ENCODE data around the gene PGAM5. TPM values are rescaled to one million over a fixed set of nuclear protein-coding genes. Genes with fewer than 3 reads are reported as not detected.

PGAM5 gene
- total RNA-seq, 3 donors from 2014 or later (not counting 1 experiment from before 2014, with no cell fraction given), result 19.7 to 30.2 (median 21.9) TPM

GRCh38 chr12:132665794-132666193 is 44.8 kb upstream of the PGAM5 start:
- H3K4me3 ChIP-seq (ENCODE audit: low read length), result no peak overlapping the region
- H3K9me3 ChIP-seq (ENCODE audit: control insufficient read depth, insufficient read depth, low read length), result no peaks in the 10 kb centered on the region
- no peaks in the 10 kb centered on the region for H3K27me3 ChIP-seq (ENCODE audit: control insufficient read depth, insufficient read depth, low read length)
- H3K9me3 Mint-ChIP-seq, result no peaks in the 10 kb centered on the region
- no peak for ATAC-seq
- peaks cover 41% of the 10 kb centered on the region for H3K36me3 ChIP-seq (ENCODE audit: control insufficient read depth, insufficient read depth, low read length)
- peaks cover 31% of the 10 kb centered on the region for H3K36me3 Mint-ChIP-seq
- intact Hi-C loops (cut with micrococcal nuclease), result no loop called here
- TF ChIP-seq, protein P1, sequence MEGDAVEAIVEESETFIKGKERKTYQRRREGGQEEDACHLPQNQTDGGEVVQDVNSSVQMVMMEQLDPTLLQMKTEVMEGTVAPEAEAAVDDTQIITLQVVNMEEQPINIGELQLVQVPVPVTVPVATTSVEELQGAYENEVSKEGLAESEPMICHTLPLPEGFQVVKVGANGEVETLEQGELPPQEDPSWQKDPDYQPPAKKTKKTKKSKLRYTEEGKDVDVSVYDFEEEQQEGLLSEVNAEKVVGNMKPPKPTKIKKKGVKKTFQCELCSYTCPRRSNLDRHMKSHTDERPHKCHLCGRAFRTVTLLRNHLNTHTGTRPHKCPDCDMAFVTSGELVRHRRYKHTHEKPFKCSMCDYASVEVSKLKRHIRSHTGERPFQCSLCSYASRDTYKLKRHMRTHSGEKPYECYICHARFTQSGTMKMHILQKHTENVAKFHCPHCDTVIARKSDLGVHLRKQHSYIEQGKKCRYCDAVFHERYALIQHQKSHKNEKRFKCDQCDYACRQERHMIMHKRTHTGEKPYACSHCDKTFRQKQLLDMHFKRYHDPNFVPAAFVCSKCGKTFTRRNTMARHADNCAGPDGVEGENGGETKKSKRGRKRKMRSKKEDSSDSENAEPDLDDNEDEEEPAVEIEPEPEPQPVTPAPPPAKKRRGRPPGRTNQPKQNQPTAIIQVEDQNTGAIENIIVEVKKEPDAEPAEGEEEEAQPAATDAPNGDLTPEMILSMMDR (IDR thresholded peaks at IDR 0.05), result no peak
- no peaks in the 10 kb centered on the region for H3K27me3 Mint-ChIP-seq (ENCODE audit: low read depth in 2 of 2)
- H3K4me3 Mint-ChIP-seq, result no peak overlapping the region
- DNase-seq, result no peak
- WGBS (ENCODE audit: insufficient coverage), result over 99% methylated on average over 6 of the region's 6 CpGs
- peaks cover 8 to 21% of the 10 kb centered on the region in 2 donors for H3K4me1 Mint-ChIP-seq
- H3K4me1 ChIP-seq (ENCODE audit: control insufficient read depth, insufficient read depth, low read length), result peaks cover 5% of the 10 kb centered on the region
- H3K27ac Mint-ChIP-seq, result no peak overlapping the region
- H3K27ac ChIP-seq (ENCODE audit: low read length), result no peak overlapping the region

- WGBS (ENCODE audit: insufficient coverage), result 98% methylated on average over 29 of the region's 30 CpGs
- no peak overlapping the region for H3K27ac Mint-ChIP-seq
- intact Hi-C loops (cut with micrococcal nuclease), result no loop called here
- ATAC-seq (no peak), DNase-seq (no peak)
- no peaks in the 10 kb centered on the region for H3K4me1 ChIP-seq (ENCODE audit: control insufficient read depth, insufficient read depth, low read length)
- H3K4me1 Mint-ChIP-seq, result peaks cover 6 to 18% of the 10 kb centered on the region in 2 donors
- no peaks in the 10 kb centered on the region for H3K27me3 ChIP-seq (ENCODE audit: control insufficient read depth, insufficient read depth, low read length)
- TF ChIP-seq, protein P1 (IDR thresholded peaks at IDR 0.05), result no peak
- peaks cover 24% of the 10 kb centered on the region for H3K36me3 Mint-ChIP-seq
- H3K27me3 Mint-ChIP-seq (ENCODE audit: low read depth in 2 of 2), result no peaks in the 10 kb centered on the region
- H3K27ac ChIP-seq (ENCODE audit: low read length), result no peak overlapping the region
- no peak overlapping the region for H3K4me3 Mint-ChIP-seq
- H3K4me3 ChIP-seq (ENCODE audit: low read length), result no peak overlapping the region
- no peaks in the 10 kb centered on the region for H3K9me3 ChIP-seq (ENCODE audit: control insufficient read depth, insufficient read depth, low read length)
- peaks cover 49% of the 10 kb centered on the region for H3K36me3 ChIP-seq (ENCODE audit: control insufficient read depth, insufficient read depth, low read length)
- no peaks in the 10 kb centered on the region for H3K9me3 Mint-ChIP-seq
These were observed 42.2 kb upstream of the PGAM5 start for GRCh38 chr12:132668191-132669088.

- H3K4me1 ChIP-seq (ENCODE audit: control insufficient read depth, insufficient read depth, low read length), result no peaks in the 10 kb centered on the region
- Mint-ChIP-seq H3K27ac (no peak overlapping the region), H3K4me1 (peaks cover 6 to 19% of the 10 kb centered on the region in 2 donors), H3K27me3 (ENCODE audit: low read depth in 2 of 2) (no peaks in the 10 kb centered on the region), H3K36me3 (peaks cover 24% of the 10 kb centered on the region), H3K4me3 (no peak overlapping the region), H3K9me3 (no peaks in the 10 kb centered on the region)
- no peaks in the 10 kb centered on the region for H3K9me3 ChIP-seq (ENCODE audit: control insufficient read depth, insufficient read depth, low read length)
- intact Hi-C loops (cut with micrococcal nuclease), result no loop called here
- no peak overlapping the region for H3K4me3 ChIP-seq (ENCODE audit: low read length)
- no peak for DNase-seq
- peaks cover 47% of the 10 kb centered on the region for H3K36me3 ChIP-seq (ENCODE audit: control insufficient read depth, insufficient read depth, low read length)
- WGBS (ENCODE audit: insufficient coverage), result 96% methylated on average over 17 of the region's 17 CpGs
- H3K27ac ChIP-seq (ENCODE audit: low read length), result no peak overlapping the region
- no peak for ATAC-seq
- TF ChIP-seq, protein P1 (IDR thresholded peaks at IDR 0.05), result no peak
- H3K27me3 ChIP-seq (ENCODE audit: control insufficient read depth, insufficient read depth, low read length), result no peaks in the 10 kb centered on the region
These were observed 41.3 kb upstream of the PGAM5 start for GRCh38 chr12:132669166-132669879.
